Nephron (organoid): ENCODE data around the gene IL25.
"Not testable (repeated sequence)": the region's sequence is repeated elsewhere in the genome, so short reads cannot be mapped to it uniquely, and the experiment has no call there.

Experiments used
- H3K27ac Mint-ChIP-seq, 3 experiments: 2 replicates each; pipeline ENCODE4 v1.8.0; 2020; ENCODE audit warnings: mixed read lengths in 3 of 3, mild to moderate bottlenecking in 2 of 3, moderate library complexity in 1 of 3
- H3K27me3 Mint-ChIP-seq: 2 replicates; pipeline ENCODE4 v1.8.0; 2021; ENCODE audit warnings: low read depth, mild to moderate bottlenecking, moderate library complexity, mixed read lengths
- H3K36me3 Mint-ChIP-seq: 2 replicates; pipeline ENCODE4 v1.8.0; 2020; ENCODE audit warnings: low read depth, mixed read lengths
- H3K4me1 Mint-ChIP-seq: 2 replicates; pipeline ENCODE4 v1.8.0; 2020; ENCODE audit warnings: mixed read lengths
- H3K4me3 Mint-ChIP-seq, 3 experiments: 2 replicates each; pipeline ENCODE4 v1.8.0; 2020; ENCODE audit warnings: mild to moderate bottlenecking in 3 of 3, mixed read lengths in 3 of 3, moderate library complexity in 2 of 3
- H3K9me3 Mint-ChIP-seq: 2 replicates; pipeline ENCODE4 v1.8.0; 2020; ENCODE audit warnings: mixed read lengths
- CTCF ChIP-seq, 3 experiments: fragments of 200-600 bp; sonication (generic); IDR thresholded peaks; one replicate each; pipeline ENCODE4 v1.5.0; 2021; ENCODE audit warnings: antibody characterized with exemption in 3 of 3; ENCODE audit not compliant: unreplicated experiment in 3 of 3

The IL25 gene

GRCh38 chr14:23396126-23396525 lies 23.5 kb downstream of the IL25 start:
- TF ChIP-seq CTCF (IDR thresholded peaks at IDR 0.05; ENCODE audit: unreplicated experiment in 3 of 3), result no peak
- no peak overlapping the region for H3K4me3 Mint-ChIP-seq

GRCh38 chr14:23396781-23397407 lies 24.3 kb downstream of the IL25 start:
- H3K4me3 Mint-ChIP-seq, result no peak overlapping the region
- no peak overlapping the region for H3K27ac Mint-ChIP-seq
- no peak for TF ChIP-seq CTCF (IDR thresholded peaks at IDR 0.05; ENCODE audit: unreplicated experiment in 3 of 3)
- peaks cover 6% of the 10 kb centered on the region for H3K4me1 Mint-ChIP-seq
- H3K27me3 Mint-ChIP-seq, result peaks cover 8% of the 10 kb centered on the region
- H3K36me3 Mint-ChIP-seq, result no peaks in the 10 kb centered on the region
- H3K9me3 Mint-ChIP-seq, result no peaks in the 10 kb centered on the region

More at GRCh38 chr14:23396126-23396525, 23.5 kb downstream of the IL25 start:
- H3K36me3 Mint-ChIP-seq, result no peaks in the 10 kb centered on the region
- H3K9me3 Mint-ChIP-seq, result no peaks in the 10 kb centered on the region
- H3K27me3 Mint-ChIP-seq, result peaks cover 5% of the 10 kb centered on the region
- H3K4me1 Mint-ChIP-seq, result peaks cover 6% of the 10 kb centered on the region
- no peak overlapping the region for H3K27ac Mint-ChIP-seq

GRCh38 chr14:23398348-23398747 lies 25.7 kb downstream of the IL25 start:
- Mint-ChIP-seq H3K9me3 (no peaks in the 10 kb centered on the region), H3K4me3 (no peak overlapping the region), H3K4me1 (peaks cover 6% of the 10 kb centered on the region), H3K27me3 (peaks cover 14% of the 10 kb centered on the region), H3K36me3 (no peaks in the 10 kb centered on the region), H3K27ac (no peak overlapping the region)
- TF ChIP-seq CTCF (IDR thresholded peaks at IDR 0.05; ENCODE audit: unreplicated experiment in 3 of 3), result no peak

- TF ChIP-seq CTCF (IDR thresholded peaks at IDR 0.05; ENCODE audit: unreplicated experiment in 3 of 3), result no peak
- peaks cover 12% of the 10 kb centered on the region for H3K27me3 Mint-ChIP-seq
- no peak overlapping the region for H3K27ac Mint-ChIP-seq
- H3K4me1 Mint-ChIP-seq, result peaks cover 6% of the 10 kb centered on the region
- no peaks in the 10 kb centered on the region for H3K9me3 Mint-ChIP-seq
- H3K4me3 Mint-ChIP-seq, result no peak overlapping the region
- H3K36me3 Mint-ChIP-seq, result no peaks in the 10 kb centered on the region
Observed at GRCh38 chr14:23399136-23399535, 26.5 kb downstream of the IL25 start.

GRCh38 chr14:23399591-23399990 lies 27.0 kb downstream of the IL25 start:
- no peak overlapping the region for H3K4me3 Mint-ChIP-seq
- TF ChIP-seq CTCF (IDR thresholded peaks at IDR 0.05; ENCODE audit: unreplicated experiment in 3 of 3), result no peak
- H3K9me3 Mint-ChIP-seq, result no peaks in the 10 kb centered on the region
- H3K4me1 Mint-ChIP-seq, result peaks cover 6% of the 10 kb centered on the region
- H3K27me3 Mint-ChIP-seq, result peaks cover 12% of the 10 kb centered on the region
- no peak overlapping the region for H3K27ac Mint-ChIP-seq
- H3K36me3 Mint-ChIP-seq, result no peaks in the 10 kb centered on the region

- H3K9me3 Mint-ChIP-seq, H3K4me3 Mint-ChIP-seq: not testable (repeated sequence)
Observed at GRCh38 chr14:23400496-23401149, 28.0 kb downstream of the IL25 start.

More at GRCh38 chr14:23400496-23401149, 28.0 kb downstream of the IL25 start:
- H3K36me3 Mint-ChIP-seq, H3K4me1 Mint-ChIP-seq, H3K27ac Mint-ChIP-seq: not testable (repeated sequence)
- H3K27me3 Mint-ChIP-seq, result peaks cover 12% of the 10 kb centered on the region
